Upper lobe of left lung (tissue), 4 donors: Measurements from ENCODE around the gene ADAP1.
"Not testable (repeated sequence)": the region's sequence is repeated elsewhere in the genome, so short reads cannot be mapped to it uniquely, and the experiment has no call there.

Experiments
- POLR2AphosphoS5 ChIP-seq, 2 donors: sonication (generic); formaldehyde crosslinking; IDR thresholded peaks; one replicate each; pipeline ENCODE4 v1.5.1; 2017; ENCODE audit warnings: antibody characterized with exemption in 2 of 2
- TF ChIP-seq, protein P1 (sequence below), 6 experiments: fragments of 450-650 bp in 4 of 6; fragments of 200-600 bp in 2 of 6; sonication (generic) in 2 of 6; IDR thresholded peaks; one replicate each; pipeline ENCODE4 v1.5.1; 2016 to 2019; ENCODE audit warnings: antibody characterized with exemption in 6 of 6

- TF ChIP-seq, protein P1, sequence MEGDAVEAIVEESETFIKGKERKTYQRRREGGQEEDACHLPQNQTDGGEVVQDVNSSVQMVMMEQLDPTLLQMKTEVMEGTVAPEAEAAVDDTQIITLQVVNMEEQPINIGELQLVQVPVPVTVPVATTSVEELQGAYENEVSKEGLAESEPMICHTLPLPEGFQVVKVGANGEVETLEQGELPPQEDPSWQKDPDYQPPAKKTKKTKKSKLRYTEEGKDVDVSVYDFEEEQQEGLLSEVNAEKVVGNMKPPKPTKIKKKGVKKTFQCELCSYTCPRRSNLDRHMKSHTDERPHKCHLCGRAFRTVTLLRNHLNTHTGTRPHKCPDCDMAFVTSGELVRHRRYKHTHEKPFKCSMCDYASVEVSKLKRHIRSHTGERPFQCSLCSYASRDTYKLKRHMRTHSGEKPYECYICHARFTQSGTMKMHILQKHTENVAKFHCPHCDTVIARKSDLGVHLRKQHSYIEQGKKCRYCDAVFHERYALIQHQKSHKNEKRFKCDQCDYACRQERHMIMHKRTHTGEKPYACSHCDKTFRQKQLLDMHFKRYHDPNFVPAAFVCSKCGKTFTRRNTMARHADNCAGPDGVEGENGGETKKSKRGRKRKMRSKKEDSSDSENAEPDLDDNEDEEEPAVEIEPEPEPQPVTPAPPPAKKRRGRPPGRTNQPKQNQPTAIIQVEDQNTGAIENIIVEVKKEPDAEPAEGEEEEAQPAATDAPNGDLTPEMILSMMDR (IDR thresholded peaks at IDR 0.05): not testable (repeated sequence)
- not testable (repeated sequence) for TF ChIP-seq POLR2AphosphoS5 (IDR thresholded peaks at IDR 0.05)
Observed at GRCh38 chr7:959740-960139, 5.3 kb upstream of the ADAP1 start.
